Ammon's horn (tissue), 1 donor: ENCODE results near the gene ARID1B.

Experiments
- DNase-seq: peaks from one replicate; pipeline ENCODE4 v3.0.0-alpha.2; 2016; ENCODE audit warnings: low spot score

ARID1B gene

DNA sequence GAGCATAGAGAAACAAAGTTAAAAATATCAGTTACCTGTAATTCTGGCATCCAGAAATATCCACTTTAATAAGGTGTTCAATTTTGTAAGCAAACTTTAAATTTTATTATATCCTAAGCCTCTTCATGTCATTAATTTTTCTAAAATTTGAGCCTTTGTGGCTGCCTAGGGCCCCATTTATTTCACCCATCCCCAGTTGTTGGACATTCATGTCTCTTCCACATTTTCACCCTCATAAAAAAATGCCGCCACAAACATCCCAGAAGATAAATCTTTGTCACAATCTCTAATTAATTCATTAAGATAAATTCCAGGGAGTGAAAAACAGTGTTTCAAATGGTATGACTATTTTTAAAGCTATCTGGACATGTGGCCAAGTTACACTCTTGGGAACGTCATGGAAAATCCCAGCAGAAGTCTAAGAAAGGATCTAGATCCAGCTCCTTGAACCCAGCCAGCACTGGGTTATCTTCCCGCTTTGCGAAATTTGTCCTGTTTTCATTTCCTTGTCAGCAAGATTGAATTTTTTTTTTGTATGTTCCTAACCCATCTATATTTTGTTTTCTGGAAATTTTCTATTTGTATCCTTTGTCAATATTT is 448.9 kb downstream of the ARID1B start:
- no peak for DNase-seq

DNA sequence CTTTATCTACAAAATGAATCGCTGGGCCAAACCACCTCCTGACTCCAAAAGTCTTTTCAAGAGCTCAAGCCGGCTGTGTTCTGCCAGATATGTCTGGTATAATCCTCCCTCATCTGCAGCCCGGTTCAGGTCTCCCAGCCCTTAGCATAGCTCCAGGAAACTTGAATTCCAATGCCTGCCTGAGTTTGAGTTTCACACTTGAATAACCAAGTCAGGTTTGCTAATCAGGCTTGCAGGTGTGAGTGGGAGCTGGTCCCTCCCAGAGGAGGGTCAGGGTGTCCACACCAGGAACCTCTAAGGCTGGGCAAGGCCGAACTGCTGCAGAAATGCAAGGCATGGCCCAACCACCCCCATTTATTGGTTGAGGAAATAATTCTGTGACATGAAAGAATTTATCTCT is 449.6 kb downstream of the ARID1B start:
- no peak for DNase-seq

DNA sequence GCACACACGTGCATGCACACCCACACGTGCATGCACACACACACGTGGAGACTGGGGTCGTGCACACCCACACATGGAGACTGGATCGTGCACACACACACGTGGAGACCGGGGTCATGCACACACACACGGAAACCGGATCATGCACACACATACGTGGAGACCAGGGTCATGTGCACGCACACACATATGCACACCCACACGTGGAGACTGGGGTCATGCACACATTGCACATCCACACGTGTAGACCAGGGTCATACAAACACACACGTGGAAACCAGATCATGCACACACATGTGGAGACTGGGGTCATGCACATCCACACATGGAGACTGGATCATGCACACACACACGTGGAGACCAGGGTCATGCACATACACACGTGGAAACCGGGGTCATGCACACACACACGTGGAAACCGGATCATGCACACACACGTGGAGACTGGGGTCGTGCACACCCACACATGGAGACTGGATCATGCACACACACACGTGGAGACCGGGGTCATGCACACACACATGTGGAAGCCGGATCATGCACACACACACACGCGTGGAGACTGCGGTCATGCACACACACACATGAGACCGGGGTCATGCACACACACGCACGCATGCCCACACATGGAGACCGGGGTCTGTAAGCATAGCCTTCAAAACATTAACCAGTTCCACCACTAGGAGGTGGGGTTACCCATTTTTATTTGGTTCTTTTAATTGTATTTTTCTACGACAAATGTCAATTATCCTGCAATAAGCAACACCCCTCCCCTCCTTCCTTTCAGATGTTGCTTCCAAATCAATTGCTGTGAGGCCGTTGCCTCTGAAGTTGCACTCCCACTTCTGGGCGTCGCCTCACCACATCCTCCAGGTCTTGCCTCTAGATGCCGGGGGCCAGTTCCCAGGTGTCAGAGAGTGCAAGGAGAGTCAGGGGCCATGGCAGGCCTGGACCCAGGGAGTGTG is 450.3 kb downstream of the ARID1B start:
- DNase-seq, result no peak

GRCh38 chr6:157228426-157229131 is 451.4 kb downstream of the ARID1B start:
- DNase-seq, result no peak

DNA sequence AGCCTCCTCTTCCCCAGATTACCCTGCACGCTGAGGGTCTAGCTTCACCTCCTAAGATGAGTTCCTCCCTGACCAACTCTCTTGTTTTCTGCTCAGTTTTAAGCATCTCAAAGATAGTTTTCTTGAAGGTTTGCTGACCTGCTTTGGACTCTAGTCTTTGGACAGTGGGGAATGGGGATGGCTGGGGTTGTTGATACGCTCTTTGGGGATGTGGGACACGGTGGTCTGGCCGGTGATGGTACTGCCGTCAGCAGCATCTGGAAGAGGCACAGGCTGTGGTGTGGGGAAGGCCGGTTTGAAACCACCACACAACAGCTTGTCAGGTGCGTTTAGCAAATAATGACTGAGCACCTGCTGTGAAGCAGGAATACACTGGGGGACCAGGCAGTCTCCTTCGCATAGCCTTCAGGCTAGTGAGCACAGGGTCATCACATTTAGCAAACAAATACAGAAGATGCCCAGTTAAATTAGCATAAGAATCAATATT is 452.0 kb downstream of the ARID1B start:
- DNase-seq, result no peak

GRCh38 chr6:157229713-157230112 is 452.5 kb downstream of the ARID1B start:
- DNase-seq, result no peak

- DNase-seq, result no peak
Measured at GRCh38 chr6:157230910-157231309, 453.7 kb downstream of the ARID1B start.

DNA sequence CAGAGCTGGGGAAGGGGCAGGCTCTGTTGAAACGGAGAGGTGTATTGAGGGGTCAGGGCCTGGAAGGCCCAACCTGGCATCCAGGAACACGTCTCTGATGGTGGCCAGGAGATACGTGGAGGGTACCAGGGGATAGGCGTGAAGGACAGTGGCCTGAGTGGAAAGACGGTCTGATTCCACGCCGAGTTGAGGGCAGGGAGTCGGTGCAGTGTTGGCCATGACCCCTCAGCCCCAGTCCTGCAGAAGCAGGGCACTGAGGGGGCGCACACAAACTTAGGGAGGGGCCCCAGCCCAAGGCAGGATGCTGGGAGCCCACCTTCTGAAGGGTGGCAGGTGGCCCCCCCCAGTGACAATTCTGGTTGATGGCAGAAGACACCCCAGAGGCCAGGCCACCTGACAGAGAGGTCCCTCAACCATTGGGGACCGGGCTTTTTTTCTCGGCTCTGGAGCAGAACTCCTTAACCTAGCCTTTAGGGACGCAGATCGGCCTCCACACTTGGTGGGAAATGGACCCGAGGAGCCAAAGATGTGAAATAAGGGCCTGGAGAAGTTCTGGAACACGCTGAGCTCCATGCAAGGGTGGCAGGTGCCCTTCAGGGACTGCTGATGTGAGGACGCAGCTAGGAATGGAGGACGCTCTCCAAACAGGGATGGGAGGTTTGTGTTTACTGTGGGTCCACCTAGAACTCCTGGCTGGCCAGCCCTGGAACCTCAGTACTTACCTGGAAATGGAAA is 455.1 kb downstream of the ARID1B start:
- DNase-seq, result no peak

DNA sequence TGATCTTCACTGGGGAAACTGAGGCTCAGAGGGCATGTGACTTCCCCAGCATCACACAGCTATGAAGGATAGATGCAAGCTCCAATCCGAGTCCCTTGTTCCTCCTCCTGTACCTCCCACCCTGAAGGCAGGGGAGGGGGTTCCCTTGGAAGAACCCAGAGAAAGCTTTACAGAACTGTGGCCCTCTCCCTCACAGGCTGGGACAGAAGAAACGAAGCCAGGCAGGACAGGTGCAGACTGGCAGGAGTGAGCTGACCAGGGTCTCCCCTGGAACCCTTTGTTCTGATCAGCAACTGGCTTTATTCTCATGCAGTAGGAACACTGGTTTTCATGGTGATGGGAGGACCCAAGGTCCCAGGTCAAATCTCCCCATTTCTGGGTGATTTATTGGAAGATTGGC is 456.0 kb downstream of the ARID1B start:
- DNase-seq, result no peak

GRCh38 chr6:157233686-157234085 is 456.5 kb downstream of the ARID1B start:
- no peak for DNase-seq

DNA sequence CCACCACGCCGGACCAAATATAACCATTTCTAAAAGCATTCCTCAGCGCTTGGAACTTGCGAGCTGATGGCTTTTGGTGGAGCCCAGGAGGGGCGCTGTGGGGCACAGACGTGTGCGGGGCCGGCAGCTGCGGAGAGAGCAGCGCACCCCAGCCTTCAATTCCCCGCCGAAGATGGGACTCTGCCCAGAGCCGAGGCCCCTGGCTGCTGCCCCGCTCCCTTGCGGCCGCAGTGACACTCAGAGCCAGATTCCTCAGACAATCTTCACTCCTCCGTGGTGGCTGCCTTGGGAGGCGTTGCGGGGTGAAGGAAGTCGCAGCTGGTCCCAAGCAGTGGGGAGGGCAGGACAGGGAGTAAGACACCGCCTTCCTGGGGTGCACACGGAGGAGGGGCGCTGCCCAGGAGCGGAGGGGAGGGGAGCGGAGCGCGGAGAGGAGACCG is 458.4 kb downstream of the ARID1B start:
- peak; percentile 80 for DNase-seq

- no peak for DNase-seq
Measured at GRCh38 chr6:157236040-157236725, 459.0 kb downstream of the ARID1B start.

DNA sequence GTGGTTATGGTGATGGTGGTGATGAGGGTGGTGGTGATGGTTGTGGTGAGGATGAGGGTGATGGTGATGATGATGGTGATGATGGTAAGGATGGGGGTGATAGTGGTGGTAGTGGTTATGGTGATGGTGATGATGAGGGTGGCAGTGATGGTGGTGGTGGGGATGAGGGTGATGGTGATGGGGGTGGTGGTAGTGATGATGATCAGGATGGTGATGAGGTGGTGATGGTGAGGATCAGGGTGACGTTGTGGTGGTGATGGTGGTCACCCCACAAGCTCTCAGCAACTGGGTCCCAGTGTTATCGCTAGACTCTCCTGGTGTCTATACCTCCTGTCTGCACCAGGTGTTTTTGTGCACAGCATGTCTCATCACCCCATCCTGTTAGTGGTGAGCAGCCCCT is 461.2 kb downstream of the ARID1B start:
- no peak for DNase-seq

GRCh38 chr6:157239148-157239547 is 462.0 kb downstream of the ARID1B start:
- no peak for DNase-seq

- no peak for DNase-seq
Measured at GRCh38 chr6:157239671-157240058, 462.5 kb downstream of the ARID1B start.

GRCh38 chr6:157240059-157240959 is 463.1 kb downstream of the ARID1B start:
- peak; percentile 41 for DNase-seq

- DNase-seq, result no peak
Measured at GRCh38 chr6:157240960-157241311, 463.8 kb downstream of the ARID1B start.

- DNase-seq, result no peak
Measured at GRCh38 chr6:157242791-157243190, 465.6 kb downstream of the ARID1B start.

DNA sequence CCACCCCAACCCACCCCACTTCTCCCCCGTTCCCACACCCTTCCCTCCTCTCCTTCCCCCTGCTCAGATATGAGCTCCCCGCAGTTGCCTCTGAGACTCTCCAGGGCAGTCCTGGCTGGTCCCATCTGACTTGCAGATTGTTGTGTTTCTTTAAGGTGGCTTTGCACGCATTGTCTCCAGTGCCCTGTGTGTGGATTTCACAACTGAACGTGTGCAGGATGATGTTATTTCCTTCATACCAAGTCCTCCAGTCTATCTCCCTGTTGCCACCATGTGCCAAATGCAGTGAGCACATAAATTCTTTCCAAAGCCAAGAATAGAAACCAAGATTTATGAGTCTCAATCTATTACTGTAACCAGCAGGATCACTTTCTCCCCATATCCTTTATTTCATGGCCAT is 467.0 kb downstream of the ARID1B start:
- DNase-seq, result no peak

DNA sequence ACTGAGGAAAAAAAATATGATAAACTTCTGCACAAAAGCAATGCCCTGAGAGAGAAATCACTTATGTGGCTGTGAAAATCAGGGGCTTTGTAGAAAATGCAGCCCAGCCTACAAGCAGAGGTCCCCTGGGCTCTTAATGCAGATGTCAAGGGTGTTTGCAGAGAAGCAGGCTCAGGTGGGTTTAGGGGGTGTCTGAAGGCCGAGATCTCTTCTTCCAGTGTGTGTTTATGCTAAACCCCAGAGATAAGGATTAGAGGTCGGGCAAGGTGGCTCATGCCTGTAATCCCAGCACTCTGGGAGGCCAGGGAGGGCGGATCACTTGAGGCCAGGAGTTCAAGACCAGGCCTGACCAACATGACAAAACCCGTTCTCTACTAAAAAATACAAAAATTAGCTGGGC is 467.6 kb downstream of the ARID1B start:
- DNase-seq, result no peak
